Activated CD4-positive, alpha-beta memory T cell treated with anti-CD3 and anti-CD28 coated beads for 36 hours (primary cell): ENCODE results near the gene PNO1. TPM values are rescaled to one million over a fixed set of nuclear protein-coding genes. Genes with fewer than 3 reads are reported as not detected.
A peak's percentile ranks its signal among the peaks of the same experiment; 100 is the strongest.
"Not testable (repeated sequence)": the region's sequence is repeated elsewhere in the genome, so short reads cannot be mapped to it uniquely, and the experiment has no call there.

Experiments
- CTCF ChIA-PET: fragments of 350-600 bp; sonication (Branson Sonifier 250); formaldehyde crosslinking; loops from one replicate; lab custom pipeline; 2021; ENCODE audit warnings: antibody characterized with exemption, inconsistent platforms; lab: Charles Lee
- POLR2A ChIA-PET: fragments of 350-600 bp; sonication (Branson Sonifier 250); formaldehyde crosslinking; loops from one replicate; lab custom pipeline; 2021; ENCODE audit warnings: antibody characterized with exemption; lab: Charles Lee
- DNase-seq: peaks from one replicate; pipeline ENCODE4 v3.0.0-alpha.2; 2020
- H3K27ac Mint-ChIP-seq: one replicate; pipeline ENCODE4 v1.8.0; 2021; ENCODE audit warnings: mixed read lengths
- H3K27me3 Mint-ChIP-seq: one replicate; pipeline ENCODE4 v1.8.0; 2021; ENCODE audit warnings: mixed read lengths
- H3K36me3 Mint-ChIP-seq: one replicate; pipeline ENCODE4 v1.8.0; 2021; ENCODE audit warnings: mixed read lengths
- H3K4me1 Mint-ChIP-seq: one replicate; pipeline ENCODE4 v1.8.0; 2021; ENCODE audit warnings: low read depth, mixed read lengths
- H3K4me3 Mint-ChIP-seq: one replicate; pipeline ENCODE4 v1.8.0; 2021; ENCODE audit warnings: mild to moderate bottlenecking, mixed read lengths
- H3K9me3 Mint-ChIP-seq: one replicate; pipeline ENCODE4 v1.8.0; 2021; ENCODE audit warnings: mixed read lengths
- intact Hi-C: fragments of 100-400 bp; cut with micrococcal nuclease; formaldehyde crosslinking; loops from one replicate; pipeline ENCODE4 v1.15.1; 2023
- total RNA-seq, 2 experiments: library from RNA; stranded (reverse); gene quantifications; one replicate each; pipeline ENCODE4 v1.2.3, GENCODE V29; 2021

PNO1 gene
- total RNA-seq, 2 experiments from 2014 or later: 16.3 to 16.4 TPM

GRCh38 chr2:68157002-68157401 lies 686 bp upstream of the PNO1 start:
- CTCF ChIA-PET: interaction anchor here (1.1 to 2.4 kb wide), 7 partner anchors 28 to 125 kb away, joined by 3 to 18 read pairs (median 6); partner anchors contain the start of gene PPP3R1
- peak overlapping the region; percentile 99 for H3K27ac Mint-ChIP-seq
- H3K4me3 Mint-ChIP-seq: peak overlapping the region; percentile 95
- POLR2A ChIA-PET: interaction anchor here (0.8 to 1.3 kb wide), 4 partner anchors 93 to 100 kb away, joined by 3 to 12 read pairs (median 4); partner anchors contain the start of genes C1D and PPP3R1
- peaks cover 47% of the 10 kb centered on the region for H3K4me1 Mint-ChIP-seq
- no peak for DNase-seq
- no peaks in the 10 kb centered on the region for H3K9me3 Mint-ChIP-seq
- H3K36me3 Mint-ChIP-seq: peaks cover 21% of the 10 kb centered on the region
- no peaks in the 10 kb centered on the region for H3K27me3 Mint-ChIP-seq
- intact Hi-C loops: loop anchor here (1.0 to 10.0 kb wide), 7 partner anchors 34 to 578 kb away; partner anchors contain the start of genes APLF, ARHGAP25, C1D and FBXO48

- DNase-seq: no peak
- POLR2A ChIA-PET: interaction anchor here (0.7 to 1.3 kb wide), 7 partner anchors 9 to 283 kb away, joined by 3 to 12 read pairs (median 4); partner anchors contain the start of gene PPP3R1
- H3K4me3 Mint-ChIP-seq: peak overlapping the region; percentile 95
- peak overlapping the region; percentile 99 for H3K27ac Mint-ChIP-seq
- H3K27me3 Mint-ChIP-seq: no peaks in the 10 kb centered on the region
- intact Hi-C loops: loop anchor here (10.0 kb wide), 1 partner anchor 577 kb away; the partner anchor contains the start of gene ARHGAP25
- CTCF ChIA-PET: interaction anchor here (0.7 to 2.4 kb wide), 6 partner anchors 28 to 124 kb away, joined by 3 to 18 read pairs (median 6); partner anchors contain the start of gene C1D
- H3K4me1 Mint-ChIP-seq: peaks cover 36% of the 10 kb centered on the region
- peaks cover 28% of the 10 kb centered on the region for H3K36me3 Mint-ChIP-seq
- H3K9me3 Mint-ChIP-seq: no peaks in the 10 kb centered on the region
Measured at GRCh38 chr2:68158134-68158447, 403 bp downstream of the PNO1 start.

GRCh38 chr2:68163641-68164040 lies 6.0 kb downstream of the PNO1 start:
- intact Hi-C loops: no loop called here
- Mint-ChIP-seq H3K27ac (no peak overlapping the region), H3K4me1 (peaks cover 21% of the 10 kb centered on the region), H3K27me3 (no peaks in the 10 kb centered on the region), H3K9me3 (no peaks in the 10 kb centered on the region), H3K36me3 (peaks cover 43% of the 10 kb centered on the region), H3K4me3 (no peak overlapping the region)
- no peak for DNase-seq
- ChIA-PET CTCF (no interaction called here), POLR2A (no interaction called here)

GRCh38 chr2:68167186-68167585 lies 9.5 kb downstream of the PNO1 start:
- Mint-ChIP-seq H3K9me3 (no peaks in the 10 kb centered on the region), H3K4me3 (no peak overlapping the region), H3K36me3 (peaks cover 27% of the 10 kb centered on the region), H3K27me3 (no peaks in the 10 kb centered on the region), H3K27ac (no peak overlapping the region), H3K4me1 (no peaks in the 10 kb centered on the region)
- DNase-seq: no peak
- ChIA-PET CTCF (interaction anchor here (1.4 kb wide), 1 partner anchor 29 kb away, joined by 5 read pairs; no protein-coding TSS in a partner anchor), POLR2A (interaction anchor here (1.3 to 1.5 kb wide), 2 partner anchors 9 to 16 kb away, joined by 3 read pairs; partner anchors contain the start of gene PNO1)
- intact Hi-C loops: no loop called here

- Mint-ChIP-seq H3K27ac (no peak overlapping the region), H3K36me3 (peaks cover 22% of the 10 kb centered on the region), H3K4me1 (peaks cover 3% of the 10 kb centered on the region), H3K9me3 (no peaks in the 10 kb centered on the region), H3K27me3 (no peaks in the 10 kb centered on the region), H3K4me3 (no peak overlapping the region)
- ChIA-PET CTCF (interaction anchor here (0.6 to 2.8 kb wide), 8 partner anchors 11 to 116 kb away, joined by 3 to 7 read pairs (median 6); no protein-coding TSS in a partner anchor), POLR2A (interaction anchor here (1.1 kb wide), 1 partner anchor 84 kb away, joined by 3 read pairs; no protein-coding TSS in a partner anchor)
- no peak for DNase-seq
- intact Hi-C loops: no loop called here
Measured at GRCh38 chr2:68169308-68169707, 11.6 kb downstream of the PNO1 start.

GRCh38 chr2:68171146-68171545 lies 13.5 kb downstream of the PNO1 start:
- H3K4me3 Mint-ChIP-seq: no peak overlapping the region
- H3K27ac Mint-ChIP-seq: no peak overlapping the region
- CTCF ChIA-PET: interaction anchor here (0.8 kb wide), 1 partner anchor 29 kb away, joined by 3 read pairs; no protein-coding TSS in a partner anchor
- H3K27me3 Mint-ChIP-seq: no peaks in the 10 kb centered on the region
- no peaks in the 10 kb centered on the region for H3K9me3 Mint-ChIP-seq
- POLR2A ChIA-PET: no interaction called here
- peaks cover 24% of the 10 kb centered on the region for H3K36me3 Mint-ChIP-seq
- no peak for DNase-seq
- H3K4me1 Mint-ChIP-seq: peaks cover 3% of the 10 kb centered on the region
- intact Hi-C loops: no loop called here

GRCh38 chr2:68171684-68172083 lies 14.0 kb downstream of the PNO1 start:
- ChIA-PET POLR2A (no interaction called here), CTCF (interaction anchor here (1.3 kb wide), 1 partner anchor 14 kb away, joined by 5 read pairs; no protein-coding TSS in a partner anchor)
- H3K9me3 Mint-ChIP-seq: no peaks in the 10 kb centered on the region
- H3K4me1 Mint-ChIP-seq: peaks cover 3% of the 10 kb centered on the region
- peaks cover 20% of the 10 kb centered on the region for H3K36me3 Mint-ChIP-seq
- no peaks in the 10 kb centered on the region for H3K27me3 Mint-ChIP-seq
- H3K27ac Mint-ChIP-seq: no peak overlapping the region
- no peak for DNase-seq
- intact Hi-C loops: no loop called here
- H3K4me3 Mint-ChIP-seq: no peak overlapping the region

- Mint-ChIP-seq H3K27me3 (no peaks in the 10 kb centered on the region), H3K27ac (no peak overlapping the region), H3K36me3 (peaks cover 23% of the 10 kb centered on the region), H3K9me3 (no peaks in the 10 kb centered on the region), H3K4me1 (peaks cover 3% of the 10 kb centered on the region), H3K4me3 (no peak overlapping the region)
- ChIA-PET POLR2A (no interaction called here), CTCF (interaction anchor here (1.3 kb wide), 1 partner anchor 13 kb away, joined by 5 read pairs; no protein-coding TSS in a partner anchor)
- intact Hi-C loops: no loop called here
- DNase-seq: no peak
Measured at GRCh38 chr2:68172521-68172920, 14.8 kb downstream of the PNO1 start.

- ChIA-PET CTCF (no interaction called here), POLR2A (no interaction called here)
- intact Hi-C loops: no loop called here
- H3K36me3 Mint-ChIP-seq: peaks cover 22% of the 10 kb centered on the region
- H3K9me3 Mint-ChIP-seq: no peaks in the 10 kb centered on the region
- no peak overlapping the region for H3K4me3 Mint-ChIP-seq
- DNase-seq: no peak
- no peaks in the 10 kb centered on the region for H3K27me3 Mint-ChIP-seq
- peaks cover 3% of the 10 kb centered on the region for H3K4me1 Mint-ChIP-seq
- H3K27ac Mint-ChIP-seq: no peak overlapping the region
Measured at GRCh38 chr2:68172990-68173700, 15.5 kb downstream of the PNO1 start.

GRCh38 chr2:68175210-68175609 lies 17.5 kb downstream of the PNO1 start:
- H3K4me1 Mint-ChIP-seq: peaks cover 11% of the 10 kb centered on the region
- ChIA-PET POLR2A (interaction anchor here (0.8 kb wide), 1 partner anchor 17 kb away, joined by 4 read pairs; the partner anchor contains the start of gene PNO1), CTCF (interaction anchor here (0.6 to 2.3 kb wide), 5 partner anchors 10 to 266 kb away, joined by 3 to 16 read pairs (median 3); no protein-coding TSS in a partner anchor)
- H3K9me3 Mint-ChIP-seq, H3K4me3 Mint-ChIP-seq, H3K27me3 Mint-ChIP-seq, DNase-seq, H3K27ac Mint-ChIP-seq, intact Hi-C loops: not testable (repeated sequence)
- H3K36me3 Mint-ChIP-seq: peaks cover 26% of the 10 kb centered on the region

GRCh38 chr2:68176657-68177056 lies 19.0 kb downstream of the PNO1 start:
- H3K9me3 Mint-ChIP-seq: no peaks in the 10 kb centered on the region
- no peak for DNase-seq
- no peak overlapping the region for H3K27ac Mint-ChIP-seq
- ChIA-PET POLR2A (no interaction called here), CTCF (interaction anchor here (1.4 to 2.3 kb wide), 2 partner anchors 8 to 9 kb away, joined by 5 to 16 read pairs; no protein-coding TSS in a partner anchor)
- H3K36me3 Mint-ChIP-seq: peaks cover 31% of the 10 kb centered on the region
- H3K4me1 Mint-ChIP-seq: peaks cover 11% of the 10 kb centered on the region
- no peaks in the 10 kb centered on the region for H3K27me3 Mint-ChIP-seq
- H3K4me3 Mint-ChIP-seq: no peak overlapping the region
- intact Hi-C loops: no loop called here

- DNase-seq: no peak
- Mint-ChIP-seq H3K27me3 (no peaks in the 10 kb centered on the region), H3K4me3 (no peak overlapping the region), H3K27ac (peak overlapping the region; percentile 28), H3K36me3 (peaks cover 36% of the 10 kb centered on the region), H3K4me1 (peaks cover 11% of the 10 kb centered on the region), H3K9me3 (no peaks in the 10 kb centered on the region)
- ChIA-PET POLR2A (no interaction called here), CTCF (interaction anchor here (0.6 to 1.4 kb wide), 2 partner anchors 8 to 1286 kb away, joined by 3 to 5 read pairs; no protein-coding TSS in a partner anchor)
- intact Hi-C loops: no loop called here
Measured at GRCh38 chr2:68177541-68177940, 19.9 kb downstream of the PNO1 start.
